ENCODE measurements around the gene PDGFD. TPM values are rescaled to one million over a fixed set of nuclear protein-coding genes. Genes with fewer than 3 reads are reported as not detected.

Gene PDGFD
- total RNA-seq, 1 donor from 2014 or later: 0.45 TPM

DNA sequence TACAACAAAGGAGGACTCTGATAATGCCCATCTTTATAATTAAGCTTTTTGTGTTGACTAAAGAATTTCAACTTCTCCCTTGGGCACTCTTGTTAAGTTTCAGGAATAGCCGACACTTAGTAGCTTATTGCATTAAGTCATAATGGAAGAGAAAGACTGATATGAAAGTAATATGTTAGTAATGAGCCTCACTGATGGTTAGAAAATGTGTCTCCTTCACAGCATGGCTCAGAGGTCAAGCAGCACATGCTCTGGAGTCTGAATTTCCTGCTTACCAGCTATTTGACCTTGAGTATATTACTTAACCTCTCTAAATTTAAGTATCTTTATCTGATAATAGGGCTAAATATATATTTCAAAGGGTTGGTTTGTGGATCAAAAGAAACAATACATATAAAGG is 39.0 kb downstream of the PDGFD start:
- H3K4me3 Mint-ChIP-seq (ENCODE audit: unreplicated experiment): no peak overlapping the region
- H3K9me3 Mint-ChIP-seq (ENCODE audit: low read depth): no peaks in the 10 kb centered on the region
- no peak for DNase-seq (ENCODE audit: low spot score)
- no peak overlapping the region for H3K27ac Mint-ChIP-seq (ENCODE audit: unreplicated experiment)
- no peaks in the 10 kb centered on the region for H3K27me3 Mint-ChIP-seq (ENCODE audit: low read depth)
- H3K4me1 Mint-ChIP-seq (ENCODE audit: low read depth): no peaks in the 10 kb centered on the region
- no peaks in the 10 kb centered on the region for H3K36me3 Mint-ChIP-seq (ENCODE audit: low read depth)
- TF ChIP-seq, protein P1, sequence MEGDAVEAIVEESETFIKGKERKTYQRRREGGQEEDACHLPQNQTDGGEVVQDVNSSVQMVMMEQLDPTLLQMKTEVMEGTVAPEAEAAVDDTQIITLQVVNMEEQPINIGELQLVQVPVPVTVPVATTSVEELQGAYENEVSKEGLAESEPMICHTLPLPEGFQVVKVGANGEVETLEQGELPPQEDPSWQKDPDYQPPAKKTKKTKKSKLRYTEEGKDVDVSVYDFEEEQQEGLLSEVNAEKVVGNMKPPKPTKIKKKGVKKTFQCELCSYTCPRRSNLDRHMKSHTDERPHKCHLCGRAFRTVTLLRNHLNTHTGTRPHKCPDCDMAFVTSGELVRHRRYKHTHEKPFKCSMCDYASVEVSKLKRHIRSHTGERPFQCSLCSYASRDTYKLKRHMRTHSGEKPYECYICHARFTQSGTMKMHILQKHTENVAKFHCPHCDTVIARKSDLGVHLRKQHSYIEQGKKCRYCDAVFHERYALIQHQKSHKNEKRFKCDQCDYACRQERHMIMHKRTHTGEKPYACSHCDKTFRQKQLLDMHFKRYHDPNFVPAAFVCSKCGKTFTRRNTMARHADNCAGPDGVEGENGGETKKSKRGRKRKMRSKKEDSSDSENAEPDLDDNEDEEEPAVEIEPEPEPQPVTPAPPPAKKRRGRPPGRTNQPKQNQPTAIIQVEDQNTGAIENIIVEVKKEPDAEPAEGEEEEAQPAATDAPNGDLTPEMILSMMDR (IDR thresholded peaks at IDR 0.05): no peak

DNA sequence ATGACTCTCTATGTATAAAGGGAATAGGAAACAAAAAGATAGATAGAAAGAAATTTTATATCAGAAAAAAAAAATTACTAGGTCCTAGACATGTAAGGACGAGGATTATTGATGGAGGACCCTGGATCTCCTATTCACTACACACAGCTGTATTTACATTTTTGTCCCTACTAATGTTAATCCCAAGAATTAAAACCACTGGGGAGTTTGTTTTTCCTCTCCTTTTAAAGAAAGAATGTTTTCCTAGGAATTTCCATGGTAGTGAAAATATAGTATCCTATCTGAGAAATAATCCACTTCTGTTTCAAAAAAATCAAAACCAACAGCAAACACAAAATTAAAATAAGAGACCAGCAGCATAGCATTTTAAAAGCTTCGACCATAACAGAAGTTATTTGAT is 41.1 kb downstream of the PDGFD start:
- DNase-seq (ENCODE audit: low spot score): no peak
- Mint-ChIP-seq H3K27ac (ENCODE audit: unreplicated experiment) (no peak overlapping the region), H3K4me1 (ENCODE audit: low read depth) (no peaks in the 10 kb centered on the region), H3K36me3 (ENCODE audit: low read depth) (no peaks in the 10 kb centered on the region), H3K4me3 (ENCODE audit: unreplicated experiment) (no peak overlapping the region), H3K9me3 (ENCODE audit: low read depth) (no peaks in the 10 kb centered on the region), H3K27me3 (ENCODE audit: low read depth) (no peaks in the 10 kb centered on the region)
- TF ChIP-seq, protein P1 (IDR thresholded peaks at IDR 0.05): no peak

GRCh38 chr11:104122011-104122635 is 41.8 kb downstream of the PDGFD start:
- H3K4me1 Mint-ChIP-seq (ENCODE audit: low read depth): no peaks in the 10 kb centered on the region
- no peak overlapping the region for H3K4me3 Mint-ChIP-seq (ENCODE audit: unreplicated experiment)
- no peak overlapping the region for H3K27ac Mint-ChIP-seq (ENCODE audit: unreplicated experiment)
- no peaks in the 10 kb centered on the region for H3K27me3 Mint-ChIP-seq (ENCODE audit: low read depth)
- H3K36me3 Mint-ChIP-seq (ENCODE audit: low read depth): no peaks in the 10 kb centered on the region
- no peak for DNase-seq (ENCODE audit: low spot score)
- H3K9me3 Mint-ChIP-seq (ENCODE audit: low read depth): peaks cover 6% of the 10 kb centered on the region
- TF ChIP-seq, protein P1 (IDR thresholded peaks at IDR 0.05): no peak

- peaks cover 21% of the 10 kb centered on the region for H3K9me3 Mint-ChIP-seq (ENCODE audit: low read depth)
- TF ChIP-seq, protein P1 (IDR thresholded peaks at IDR 0.05): no peak
- H3K27me3 Mint-ChIP-seq (ENCODE audit: low read depth): no peaks in the 10 kb centered on the region
- H3K4me1 Mint-ChIP-seq (ENCODE audit: low read depth): no peaks in the 10 kb centered on the region
- no peak overlapping the region for H3K4me3 Mint-ChIP-seq (ENCODE audit: unreplicated experiment)
- no peaks in the 10 kb centered on the region for H3K36me3 Mint-ChIP-seq (ENCODE audit: low read depth)
- DNase-seq (ENCODE audit: low spot score): no peak
- no peak overlapping the region for H3K27ac Mint-ChIP-seq (ENCODE audit: unreplicated experiment)
Measured at GRCh38 chr11:104120493-104121137, 43.3 kb downstream of the PDGFD start.

DNA sequence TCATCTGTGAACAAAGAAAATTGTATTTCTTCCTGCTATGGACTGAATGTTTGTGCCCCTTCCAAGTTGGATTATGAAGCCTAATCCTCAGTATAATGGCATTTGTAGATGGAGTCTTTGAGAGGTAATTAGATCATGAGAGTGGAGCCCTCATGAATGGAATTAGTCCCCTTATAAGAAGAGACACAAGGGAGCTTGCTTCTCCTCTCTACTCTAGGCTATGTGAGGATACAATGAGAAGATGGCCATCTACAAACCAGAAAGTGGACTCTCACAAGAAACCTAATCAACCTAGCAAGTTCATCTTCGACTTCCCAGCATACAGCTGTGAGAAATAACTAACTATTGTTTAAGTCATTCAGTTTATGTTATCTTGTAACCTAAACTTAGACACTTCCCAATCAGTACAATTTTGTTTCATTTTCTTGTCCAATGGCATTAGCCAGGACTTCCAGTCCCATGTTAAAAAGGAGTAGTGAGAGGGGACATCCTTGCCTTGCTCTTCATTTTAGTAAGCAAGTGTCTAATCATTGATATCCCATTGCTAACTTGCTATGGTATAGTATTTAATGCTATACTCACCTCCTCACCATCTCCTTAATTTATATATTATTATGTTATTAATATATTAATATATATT is 45.7 kb downstream of the PDGFD start:
- Mint-ChIP-seq H3K27ac (ENCODE audit: unreplicated experiment) (no peak overlapping the region), H3K36me3 (ENCODE audit: low read depth) (no peaks in the 10 kb centered on the region), H3K4me1 (ENCODE audit: low read depth) (no peaks in the 10 kb centered on the region), H3K4me3 (ENCODE audit: unreplicated experiment) (no peak overlapping the region), H3K9me3 (ENCODE audit: low read depth) (peaks cover 32% of the 10 kb centered on the region), H3K27me3 (ENCODE audit: low read depth) (no peaks in the 10 kb centered on the region)
- no peak for DNase-seq (ENCODE audit: low spot score)
- TF ChIP-seq, protein P1 (IDR thresholded peaks at IDR 0.05): no peak
